ENCODE results near the gene ADARB1.

Gene ADARB1

DNA sequence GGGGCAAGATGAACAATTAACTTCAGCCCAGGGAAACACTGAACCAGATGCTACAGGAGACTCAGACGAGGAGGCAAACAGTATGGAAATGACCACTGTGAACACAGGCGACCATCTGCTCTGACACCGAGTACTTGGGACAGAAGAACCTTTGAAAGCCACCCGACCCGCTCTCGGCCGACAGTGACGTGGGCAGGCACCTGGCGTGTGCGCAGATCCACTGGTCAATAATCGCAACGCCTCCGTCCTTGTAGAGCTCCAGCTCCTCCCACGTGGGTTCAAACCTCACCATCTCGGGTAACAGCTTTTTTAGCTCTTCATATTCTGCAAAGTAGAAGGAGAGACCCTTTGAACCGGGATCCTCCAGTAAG is 193.0 kb downstream of the ADARB1 start:
- no peak for DNase-seq (ENCODE audit: low spot score)

DNA sequence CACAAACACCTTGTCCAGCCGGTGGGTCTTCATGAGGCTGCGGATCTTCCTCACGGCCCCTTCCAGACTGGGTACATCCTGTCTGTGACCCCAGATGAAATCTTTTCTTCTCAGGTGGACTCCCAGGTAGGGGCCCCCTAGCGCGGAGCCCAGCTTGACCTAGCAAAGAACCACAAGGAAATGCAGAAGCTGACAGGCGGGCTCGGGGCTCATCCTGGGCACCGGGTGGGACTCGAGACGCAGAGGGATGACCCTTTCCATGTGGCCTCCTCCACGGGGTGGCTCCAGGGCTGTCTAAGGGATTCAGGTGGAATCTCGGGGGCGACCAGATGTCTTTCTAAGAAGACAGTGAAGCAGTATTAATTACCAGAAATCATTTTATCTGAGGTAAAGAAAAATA is 195.5 kb downstream of the ADARB1 start:
- no peak for DNase-seq (ENCODE audit: low spot score)

DNA sequence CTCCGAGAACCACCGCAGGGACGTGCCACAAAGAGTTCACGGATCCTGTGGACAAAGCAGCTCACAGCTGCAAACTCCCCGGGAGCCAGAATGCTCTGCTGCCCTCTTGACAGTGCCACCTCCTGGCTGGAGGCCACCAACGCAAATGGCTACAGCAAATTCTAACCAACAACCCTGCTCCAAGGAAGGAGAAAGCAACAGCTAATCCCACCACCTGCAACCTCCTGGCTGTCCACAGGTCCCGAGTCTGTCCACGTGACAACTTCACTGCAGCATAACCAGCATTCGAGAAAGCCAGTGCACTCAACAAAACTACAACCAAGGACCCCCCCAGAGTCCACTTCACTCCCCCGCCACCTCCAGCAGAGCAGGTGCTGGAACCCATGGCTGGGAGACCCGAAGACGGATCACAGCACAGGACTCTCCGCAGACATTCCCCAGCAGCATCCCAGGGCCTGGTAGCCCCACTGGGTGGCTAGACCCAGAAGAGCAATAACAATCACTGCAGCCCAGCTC is 196.0 kb downstream of the ADARB1 start:
- DNase-seq (ENCODE audit: low spot score), result no peak
